ENCODE data around the gene ADM2.

DNA sequence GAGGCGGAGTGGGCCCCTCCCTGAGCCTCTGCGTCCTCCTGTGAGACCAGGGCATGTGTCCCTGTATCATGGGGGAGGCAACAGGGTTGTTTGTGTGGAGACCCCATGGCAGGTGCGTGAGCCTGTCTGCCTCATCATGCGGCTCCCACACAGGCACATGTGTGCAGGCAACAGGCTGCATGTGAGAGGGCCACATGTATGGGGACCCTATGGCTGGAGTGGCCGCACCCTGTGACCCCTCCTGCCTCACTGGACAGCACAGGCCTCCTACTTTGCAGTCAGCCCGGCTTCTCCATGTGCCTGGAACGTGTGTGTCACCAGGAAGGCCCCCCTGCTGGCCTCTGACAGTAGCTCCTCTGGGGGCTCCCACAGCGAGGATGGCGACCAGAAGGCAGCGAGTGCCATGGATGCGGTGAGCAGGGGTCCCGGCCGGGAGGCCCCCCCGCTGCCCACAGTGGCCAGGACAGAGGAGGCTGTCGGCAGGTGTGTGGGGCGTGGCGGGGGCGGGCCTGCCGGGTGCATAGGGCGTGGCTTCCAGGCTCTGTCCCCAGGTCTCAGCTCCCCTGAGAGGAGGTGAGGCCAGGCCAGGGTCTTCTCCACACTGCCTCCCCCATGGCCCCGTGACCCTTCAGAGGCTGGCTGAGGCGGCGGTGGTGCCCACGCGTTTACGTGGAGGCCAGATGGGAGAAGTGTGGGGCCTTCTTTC lies 40.6 kb upstream of the ADM2 start:
- TF ChIP-seq, protein P1, sequence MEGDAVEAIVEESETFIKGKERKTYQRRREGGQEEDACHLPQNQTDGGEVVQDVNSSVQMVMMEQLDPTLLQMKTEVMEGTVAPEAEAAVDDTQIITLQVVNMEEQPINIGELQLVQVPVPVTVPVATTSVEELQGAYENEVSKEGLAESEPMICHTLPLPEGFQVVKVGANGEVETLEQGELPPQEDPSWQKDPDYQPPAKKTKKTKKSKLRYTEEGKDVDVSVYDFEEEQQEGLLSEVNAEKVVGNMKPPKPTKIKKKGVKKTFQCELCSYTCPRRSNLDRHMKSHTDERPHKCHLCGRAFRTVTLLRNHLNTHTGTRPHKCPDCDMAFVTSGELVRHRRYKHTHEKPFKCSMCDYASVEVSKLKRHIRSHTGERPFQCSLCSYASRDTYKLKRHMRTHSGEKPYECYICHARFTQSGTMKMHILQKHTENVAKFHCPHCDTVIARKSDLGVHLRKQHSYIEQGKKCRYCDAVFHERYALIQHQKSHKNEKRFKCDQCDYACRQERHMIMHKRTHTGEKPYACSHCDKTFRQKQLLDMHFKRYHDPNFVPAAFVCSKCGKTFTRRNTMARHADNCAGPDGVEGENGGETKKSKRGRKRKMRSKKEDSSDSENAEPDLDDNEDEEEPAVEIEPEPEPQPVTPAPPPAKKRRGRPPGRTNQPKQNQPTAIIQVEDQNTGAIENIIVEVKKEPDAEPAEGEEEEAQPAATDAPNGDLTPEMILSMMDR (IDR thresholded peaks at IDR 0.05; ENCODE audit: insufficient read depth, low read depth, low read length): no peak
- TF ChIP-seq EZH2 (IDR thresholded peaks at IDR 0.05; ENCODE audit: insufficient read depth, low read length): no peak
